PC-3 (cell line): ENCODE data around the gene MYL6.

Source experiments
- EZH2 ChIP-seq: fragments of 300-600 bp; sonication (generic); IDR thresholded peaks from one replicate; pipeline ENCODE4 v1.6.1; 2017; ENCODE audit warnings: antibody characterized with exemption, mild to moderate bottlenecking, low read length; ENCODE audit not compliant: unreplicated experiment
- EZH2phosphoT487 ChIP-seq: fragments of 300-600 bp; sonication (generic); IDR thresholded peaks from 2 replicates; pipeline ENCODE4 v1.6.1; 2018; ENCODE audit warnings: mild to moderate bottlenecking, antibody characterized with exemption, low read length, borderline replicate concordance
- TF ChIP-seq, protein P1 (sequence below): fragments of 300-600 bp; sonication (generic); conservative IDR thresholded peaks from 2 replicates; pipeline ENCODE4 v1.5.1; 2017; ENCODE audit warnings: antibody characterized with exemption, low read depth, mild to moderate bottlenecking, low read length

DNA sequence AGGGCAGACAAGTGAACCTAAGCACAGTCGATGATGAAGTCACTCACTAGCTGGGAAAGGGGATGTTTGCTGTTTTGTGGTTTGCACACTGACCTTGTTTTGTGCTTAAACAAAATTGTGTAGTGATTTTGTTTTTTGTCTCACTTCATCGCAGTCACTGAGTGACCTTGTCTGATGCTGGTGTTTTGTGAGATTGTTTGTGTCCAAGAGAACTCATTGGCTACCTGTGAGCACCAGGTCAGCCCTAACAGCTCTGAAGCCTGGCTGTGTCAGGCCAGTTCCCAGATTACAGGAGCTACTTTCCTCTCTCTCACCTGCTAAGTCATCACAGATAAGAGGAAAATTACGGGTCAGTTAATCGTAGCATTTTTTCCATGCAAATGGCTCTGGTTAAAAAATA lies 34.0 kb upstream of the MYL6 start:
- TF ChIP-seq, protein P1, sequence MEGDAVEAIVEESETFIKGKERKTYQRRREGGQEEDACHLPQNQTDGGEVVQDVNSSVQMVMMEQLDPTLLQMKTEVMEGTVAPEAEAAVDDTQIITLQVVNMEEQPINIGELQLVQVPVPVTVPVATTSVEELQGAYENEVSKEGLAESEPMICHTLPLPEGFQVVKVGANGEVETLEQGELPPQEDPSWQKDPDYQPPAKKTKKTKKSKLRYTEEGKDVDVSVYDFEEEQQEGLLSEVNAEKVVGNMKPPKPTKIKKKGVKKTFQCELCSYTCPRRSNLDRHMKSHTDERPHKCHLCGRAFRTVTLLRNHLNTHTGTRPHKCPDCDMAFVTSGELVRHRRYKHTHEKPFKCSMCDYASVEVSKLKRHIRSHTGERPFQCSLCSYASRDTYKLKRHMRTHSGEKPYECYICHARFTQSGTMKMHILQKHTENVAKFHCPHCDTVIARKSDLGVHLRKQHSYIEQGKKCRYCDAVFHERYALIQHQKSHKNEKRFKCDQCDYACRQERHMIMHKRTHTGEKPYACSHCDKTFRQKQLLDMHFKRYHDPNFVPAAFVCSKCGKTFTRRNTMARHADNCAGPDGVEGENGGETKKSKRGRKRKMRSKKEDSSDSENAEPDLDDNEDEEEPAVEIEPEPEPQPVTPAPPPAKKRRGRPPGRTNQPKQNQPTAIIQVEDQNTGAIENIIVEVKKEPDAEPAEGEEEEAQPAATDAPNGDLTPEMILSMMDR, result no peak
- TF ChIP-seq EZH2 (no peak), EZH2phosphoT487 (no peak)
